ENCODE measurements around the gene NBEA. TPM values are rescaled to one million over a fixed set of nuclear protein-coding genes. Genes with fewer than 3 reads are reported as not detected.
A peak's percentile ranks its signal among the peaks of the same experiment; 100 is the strongest.

NBEA gene
- total and polyA plus RNA-seq, 2 experiments from 2014 or later, result 9.1 to 29.1 TPM

DNA sequence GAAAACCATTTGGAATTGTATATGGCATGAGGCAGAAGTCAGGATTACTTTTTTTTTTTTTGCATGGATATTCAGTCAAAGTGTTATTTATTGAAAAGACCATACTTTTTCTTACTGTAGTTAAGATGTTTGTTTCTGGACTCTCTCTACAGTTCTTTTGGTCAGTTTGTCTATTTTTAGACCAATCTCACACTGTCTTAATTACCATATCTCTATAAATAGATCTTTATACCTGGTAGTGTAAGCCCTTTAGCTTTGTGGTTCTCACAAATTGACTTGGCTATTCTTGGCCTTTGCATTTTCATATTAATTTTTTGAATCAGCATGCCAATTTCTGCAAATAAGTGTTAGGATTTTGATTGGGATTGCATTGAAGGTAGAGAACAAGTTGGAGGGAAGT is 437.6 kb downstream of the NBEA start (continued):
- TF ChIP-seq, protein P1, sequence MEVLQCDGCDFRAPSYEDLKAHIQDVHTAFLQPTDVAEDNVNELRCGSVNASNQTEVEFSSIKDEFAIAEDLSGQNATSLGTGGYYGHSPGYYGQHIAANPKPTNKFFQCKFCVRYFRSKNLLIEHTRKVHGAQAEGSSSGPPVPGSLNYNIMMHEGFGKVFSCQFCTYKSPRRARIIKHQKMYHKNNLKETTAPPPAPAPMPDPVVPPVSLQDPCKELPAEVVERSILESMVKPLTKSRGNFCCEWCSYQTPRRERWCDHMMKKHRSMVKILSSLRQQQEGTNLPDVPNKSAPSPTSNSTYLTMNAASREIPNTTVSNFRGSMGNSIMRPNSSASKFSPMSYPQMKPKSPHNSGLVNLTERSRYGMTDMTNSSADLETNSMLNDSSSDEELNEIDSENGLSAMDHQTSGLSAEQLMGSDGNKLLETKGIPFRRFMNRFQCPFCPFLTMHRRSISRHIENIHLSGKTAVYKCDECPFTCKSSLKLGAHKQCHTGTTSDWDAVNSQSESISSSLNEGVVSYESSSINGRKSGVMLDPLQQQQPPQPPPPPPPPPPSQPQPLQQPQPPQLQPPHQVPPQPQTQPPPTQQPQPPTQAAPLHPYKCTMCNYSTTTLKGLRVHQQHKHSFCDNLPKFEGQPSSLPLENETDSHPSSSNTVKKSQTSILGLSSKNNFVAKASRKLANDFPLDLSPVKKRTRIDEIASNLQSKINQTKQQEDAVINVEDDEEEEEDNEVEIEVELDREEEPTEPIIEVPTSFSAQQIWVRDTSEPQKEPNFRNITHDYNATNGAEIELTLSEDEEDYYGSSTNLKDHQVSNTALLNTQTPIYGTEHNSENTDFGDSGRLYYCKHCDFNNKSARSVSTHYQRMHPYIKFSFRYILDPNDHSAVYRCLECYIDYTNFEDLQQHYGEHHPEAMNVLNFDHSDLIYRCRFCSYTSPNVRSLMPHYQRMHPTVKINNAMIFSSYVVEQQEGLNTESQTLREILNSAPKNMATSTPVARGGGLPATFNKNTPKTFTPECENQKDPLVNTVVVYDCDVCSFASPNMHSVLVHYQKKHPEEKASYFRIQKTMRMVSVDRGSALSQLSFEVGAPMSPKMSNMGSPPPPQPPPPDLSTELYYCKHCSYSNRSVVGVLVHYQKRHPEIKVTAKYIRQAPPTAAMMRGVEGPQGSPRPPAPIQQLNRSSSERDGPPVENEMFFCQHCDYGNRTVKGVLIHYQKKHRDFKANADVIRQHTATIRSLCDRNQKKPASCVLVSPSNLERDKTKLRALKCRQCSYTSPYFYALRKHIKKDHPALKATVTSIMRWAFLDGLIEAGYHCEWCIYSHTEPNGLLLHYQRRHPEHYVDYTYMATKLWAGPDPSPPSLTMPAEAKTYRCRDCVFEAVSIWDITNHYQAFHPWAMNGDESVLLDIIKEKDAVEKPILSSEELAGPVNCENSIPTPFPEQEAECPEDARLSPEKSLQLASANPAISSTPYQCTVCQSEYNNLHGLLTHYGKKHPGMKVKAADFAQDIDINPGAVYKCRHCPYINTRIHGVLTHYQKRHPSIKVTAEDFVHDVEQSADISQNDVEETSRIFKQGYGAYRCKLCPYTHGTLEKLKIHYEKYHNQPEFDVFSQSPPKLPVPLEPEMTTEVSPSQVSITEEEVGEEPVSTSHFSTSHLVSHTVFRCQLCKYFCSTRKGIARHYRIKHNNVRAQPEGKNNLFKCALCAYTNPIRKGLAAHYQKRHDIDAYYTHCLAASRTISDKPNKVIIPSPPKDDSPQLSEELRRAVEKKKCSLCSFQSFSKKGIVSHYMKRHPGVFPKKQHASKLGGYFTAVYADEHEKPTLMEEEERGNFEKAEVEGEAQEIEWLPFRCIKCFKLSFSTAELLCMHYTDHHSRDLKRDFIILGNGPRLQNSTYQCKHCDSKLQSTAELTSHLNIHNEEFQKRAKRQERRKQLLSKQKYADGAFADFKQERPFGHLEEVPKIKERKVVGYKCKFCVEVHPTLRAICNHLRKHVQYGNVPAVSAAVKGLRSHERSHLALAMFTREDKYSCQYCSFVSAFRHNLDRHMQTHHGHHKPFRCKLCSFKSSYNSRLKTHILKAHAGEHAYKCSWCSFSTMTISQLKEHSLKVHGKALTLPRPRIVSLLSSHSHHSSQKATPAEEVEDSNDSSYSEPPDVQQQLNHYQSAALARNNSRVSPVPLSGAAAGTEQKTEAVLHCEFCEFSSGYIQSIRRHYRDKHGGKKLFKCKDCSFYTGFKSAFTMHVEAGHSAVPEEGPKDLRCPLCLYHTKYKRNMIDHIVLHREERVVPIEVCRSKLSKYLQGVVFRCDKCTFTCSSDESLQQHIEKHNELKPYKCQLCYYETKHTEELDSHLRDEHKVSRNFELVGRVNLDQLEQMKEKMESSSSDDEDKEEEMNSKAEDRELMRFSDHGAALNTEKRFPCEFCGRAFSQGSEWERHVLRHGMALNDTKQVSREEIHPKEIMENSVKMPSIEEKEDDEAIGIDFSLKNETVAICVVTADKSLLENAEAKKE (CRISPR knock-in tag; IDR thresholded peaks at IDR 0.05), result no peak
- TF ChIP-seq EZH2phosphoT487 (IDR thresholded peaks at IDR 0.05; ENCODE audit: unreplicated experiment) (no peak), ETS1 (IDR thresholded peaks at IDR 0.05) (no peak), STAT1 (IDR thresholded peaks at IDR 0.05; ENCODE audit: unreplicated experiment) (no peak), CREB1 (CRISPR knock-in tag; IDR thresholded peaks at IDR 0.05; ENCODE audit: low read depth) (no peak), POLR2AphosphoS5 (IDR thresholded peaks at IDR 0.05; ENCODE audit: low read depth) (no peak), NANOG (IDR thresholded peaks at IDR 0.05; ENCODE audit: borderline replicate concordance) (no peak)

DNA sequence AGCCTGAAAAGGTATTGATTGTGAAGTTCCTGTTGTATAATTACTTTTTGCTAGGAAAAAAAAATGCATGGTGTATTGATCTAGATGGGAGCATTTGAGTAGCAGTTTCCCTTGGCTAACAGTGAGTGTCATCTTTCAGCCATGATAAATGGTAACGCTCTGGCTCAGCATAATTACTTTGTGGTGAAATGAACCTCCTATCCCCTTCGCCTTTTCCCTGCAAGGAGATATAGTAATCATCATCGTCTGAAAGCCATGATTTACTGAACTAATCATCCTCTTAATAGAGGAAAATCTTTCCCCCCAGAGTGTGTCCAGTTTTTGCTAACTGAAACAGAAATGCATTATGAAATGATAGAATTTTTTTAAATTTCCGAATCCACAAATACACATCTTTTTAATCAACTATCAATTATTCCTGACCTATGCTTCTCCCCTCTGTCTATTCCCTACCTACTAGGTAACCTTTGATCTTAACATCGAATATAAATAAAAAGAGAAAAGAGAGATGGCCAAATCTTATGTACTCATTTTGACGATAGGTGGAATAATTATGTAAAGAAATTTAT is 445.7 kb downstream of the NBEA start:
- Histone ChIP-seq H3K4me1 (ENCODE audit: insufficient read depth) (peaks cover 5% of the 10 kb centered on the region; the same call in 1 of the 2 replicates), H3K79me2 (replicated peaks; ENCODE audit: insufficient read depth) (no peaks in the 10 kb centered on the region), H3F3A (replicated peaks; ENCODE audit: low read depth) (no peaks in the 10 kb centered on the region), H3K27me3 (ENCODE audit: insufficient read depth) (no peaks in the 10 kb centered on the region), H3K9me2 (ENCODE audit: insufficient read depth) (no peaks in the 10 kb centered on the region), H3K27ac (ENCODE audit: low read depth) (no peak overlapping the region), H2AFZ (no peak overlapping the region), H3K4me2 (no peak overlapping the region), H3K36me3 (ENCODE audit: insufficient read depth) (no peaks in the 10 kb centered on the region), H3K4me3 (no peak overlapping the region), H4K20me1 (replicated peaks; ENCODE audit: insufficient read depth) (no peaks in the 10 kb centered on the region)
- Mint-ChIP-seq H3K36me3 (ENCODE audit: low read depth) (no peaks in the 10 kb centered on the region), H3K9me3 (no peaks in the 10 kb centered on the region), H3K4me3 (no peak overlapping the region), H3K27ac (peak overlapping the region; percentile 59; the same call in 1 of the 2 replicates), H3K27me3 (ENCODE audit: insufficient read depth, low read depth, poor library complexity) (peaks cover 2% of the 10 kb centered on the region), H3K4me1 (peaks cover 15% of the 10 kb centered on the region)
- ATAC-seq, result no peak
- no peak for DNase-seq (ENCODE audit: low spot score)
- no peak for TF ChIP-seq EZH2phosphoT487 (IDR thresholded peaks at IDR 0.05; ENCODE audit: unreplicated experiment)
- TF ChIP-seq ZNF331 (CRISPR knock-in tag; IDR thresholded peaks at IDR 0.05; ENCODE audit: low read depth), result no peak
- TF ChIP-seq CTCF (conservative IDR thresholded peaks at IDR 0.05; ENCODE audit: low read depth in 2 of 2), result 0 out of 4 replicates have a peak, but pooled peaks of 1 of the 2 experiments have one; percentile 7

All from GM23338 (cell line).